Natural killer cell (primary cell): ENCODE measurements around the gene PDE8A. TPM values are rescaled to one million over a fixed set of nuclear protein-coding genes. Genes with fewer than 3 reads are reported as not detected.

ENCODE experiments used
- ATAC-seq, 3 donors: fragments of 150-1000 bp in 2 of 3; fragments of 200-7000 bp in 1 of 3; cut with Tn5 transposase; 1 replicate in 1 of 3; 2 replicates in 2 of 3; pipeline ENCODE4 v1.10.0; 2021; ENCODE audit warnings: mild to moderate bottlenecking in 2 of 3, moderate library complexity in 2 of 3
- DNase-seq, 2 donors: peaks; one replicate each; pipeline versions ENCODE4 v3.0.0 to v3.0.0-alpha.2; 2013 to 2021; ENCODE audit warnings: mixed read lengths in 1 of 2
- H3K27ac ChIP-seq: one replicate; pipeline ENCODE4 v1.5.1; 2013; ENCODE audit warnings: mild to moderate bottlenecking, low read length
- H3K27me3 ChIP-seq: one replicate; pipeline ENCODE4 v1.6.1; 2013; ENCODE audit warnings: low read length; ENCODE audit not compliant: control insufficient read depth, insufficient read depth
- H3K36me3 ChIP-seq: one replicate; pipeline ENCODE4 v1.6.1; 2013; ENCODE audit warnings: low read length; ENCODE audit not compliant: control insufficient read depth, insufficient read depth
- H3K4me1 ChIP-seq: one replicate; pipeline ENCODE4 v1.6.1; 2013; ENCODE audit warnings: low read length; ENCODE audit not compliant: control insufficient read depth, insufficient read depth
- H3K4me3 ChIP-seq: one replicate; pipeline ENCODE4 v1.5.1; 2013; ENCODE audit warnings: low read length
- H3K9me3 ChIP-seq: one replicate; pipeline ENCODE4 v1.6.1; 2013; ENCODE audit warnings: low read length; ENCODE audit not compliant: control insufficient read depth, insufficient read depth
- H3K27ac Mint-ChIP-seq, 2 donors: one replicate each; pipeline ENCODE4 v1.8.0; 2022; ENCODE audit warnings: mild to moderate bottlenecking in 2 of 2, mixed read lengths in 2 of 2, moderate library complexity in 1 of 2
- H3K27me3 Mint-ChIP-seq, 2 donors: one replicate each; pipeline ENCODE4 v1.8.0; 2022; ENCODE audit warnings: low read depth in 2 of 2, mixed read lengths in 2 of 2
- H3K36me3 Mint-ChIP-seq: one replicate; pipeline ENCODE4 v1.8.0; 2022; ENCODE audit warnings: mixed read lengths
- H3K4me1 Mint-ChIP-seq, 2 donors: one replicate each; pipeline ENCODE4 v1.8.0; 2022; ENCODE audit warnings: mixed read lengths in 2 of 2
- H3K4me3 Mint-ChIP-seq: one replicate; pipeline ENCODE4 v1.8.0; 2022; ENCODE audit warnings: mild to moderate bottlenecking, moderate library complexity, mixed read lengths
- H3K9me3 Mint-ChIP-seq, 2 donors: one replicate each; pipeline ENCODE4 v1.8.0; 2022; ENCODE audit warnings: mixed read lengths in 2 of 2
- WGBS: methylation state at CpG from one replicate; pipeline ENCODE4 v1.1.7; 2013; ENCODE audit warnings: missing lambda C conversion rate; ENCODE audit not compliant: insufficient coverage; 5-methylcytosine and 5-hydroxymethylcytosine counted together
- intact Hi-C: fragments of 100-400 bp; cut with micrococcal nuclease; formaldehyde crosslinking; loops from one replicate; pipeline ENCODE4 v1.14.2; 2022
- total RNA-seq, 4 donors: library from RNA; stranded (reverse); fragments of 120-200 nt in 1 of 4; gene quantifications; one replicate each; pipeline versions ENCODE4 v1.2.3 to v1.2.4, GENCODE V29; 2013 to 2022
- TF ChIP-seq, protein P1 (sequence below): fragments of 200-600 bp; IDR thresholded peaks from one replicate; pipeline ENCODE4 v1.8.0; 2022; ENCODE audit warnings: antibody characterized with exemption

Gene PDE8A
- total RNA-seq, 3 donors from 2014 or later (not counting 1 experiment from before 2014, with no cell fraction given), result 21.0 to 24.2 (median 23.8) TPM

DNA sequence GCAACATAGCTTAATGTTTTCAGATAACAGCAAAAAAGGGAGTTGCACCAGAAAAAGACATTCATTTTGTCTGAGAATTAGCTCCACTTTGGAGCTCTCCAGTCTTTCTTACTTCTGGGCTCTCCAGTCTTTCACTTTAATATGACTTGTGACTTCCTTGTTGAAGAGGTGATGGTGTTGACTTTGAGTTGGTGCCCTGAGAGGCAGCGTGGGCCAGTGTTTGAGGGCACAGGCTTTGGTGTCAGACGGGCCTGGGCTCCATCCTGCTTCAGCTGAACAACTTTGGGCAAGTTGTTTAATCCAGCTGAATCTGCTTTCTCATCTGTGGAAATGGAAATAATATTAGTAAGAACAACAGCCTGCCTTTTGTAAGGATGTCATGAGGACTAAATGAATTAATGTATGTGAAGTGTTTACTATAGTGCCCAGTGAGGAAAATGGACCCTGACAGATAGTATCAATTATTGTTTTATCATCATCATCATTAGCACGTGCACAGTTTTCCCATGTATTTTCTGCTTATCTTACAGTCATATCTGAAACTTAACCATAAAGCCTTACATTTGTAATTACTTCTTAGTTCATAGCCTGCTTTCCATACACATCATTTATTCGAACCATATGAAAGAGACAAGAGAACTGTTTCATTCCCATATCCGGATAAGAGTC, 108.4 kb downstream of the PDE8A start:
- intact Hi-C loops, result no loop called here
- H3K36me3 ChIP-seq, result peaks cover 19% of the 10 kb centered on the region
- H3K9me3 ChIP-seq, result no peaks in the 10 kb centered on the region
- Mint-ChIP-seq H3K4me3 (no peak overlapping the region), H3K27me3 (no peaks in the 10 kb centered on the region), H3K27ac (no peak overlapping the region), H3K4me1 (no peaks in the 10 kb centered on the region), H3K36me3 (no peaks in the 10 kb centered on the region), H3K9me3 (no peaks in the 10 kb centered on the region)
- H3K27me3 ChIP-seq, result no peaks in the 10 kb centered on the region
- no peak for DNase-seq
- no peak for ATAC-seq
- TF ChIP-seq, protein P1, sequence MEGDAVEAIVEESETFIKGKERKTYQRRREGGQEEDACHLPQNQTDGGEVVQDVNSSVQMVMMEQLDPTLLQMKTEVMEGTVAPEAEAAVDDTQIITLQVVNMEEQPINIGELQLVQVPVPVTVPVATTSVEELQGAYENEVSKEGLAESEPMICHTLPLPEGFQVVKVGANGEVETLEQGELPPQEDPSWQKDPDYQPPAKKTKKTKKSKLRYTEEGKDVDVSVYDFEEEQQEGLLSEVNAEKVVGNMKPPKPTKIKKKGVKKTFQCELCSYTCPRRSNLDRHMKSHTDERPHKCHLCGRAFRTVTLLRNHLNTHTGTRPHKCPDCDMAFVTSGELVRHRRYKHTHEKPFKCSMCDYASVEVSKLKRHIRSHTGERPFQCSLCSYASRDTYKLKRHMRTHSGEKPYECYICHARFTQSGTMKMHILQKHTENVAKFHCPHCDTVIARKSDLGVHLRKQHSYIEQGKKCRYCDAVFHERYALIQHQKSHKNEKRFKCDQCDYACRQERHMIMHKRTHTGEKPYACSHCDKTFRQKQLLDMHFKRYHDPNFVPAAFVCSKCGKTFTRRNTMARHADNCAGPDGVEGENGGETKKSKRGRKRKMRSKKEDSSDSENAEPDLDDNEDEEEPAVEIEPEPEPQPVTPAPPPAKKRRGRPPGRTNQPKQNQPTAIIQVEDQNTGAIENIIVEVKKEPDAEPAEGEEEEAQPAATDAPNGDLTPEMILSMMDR, result no peak
- 82% methylated on average over 3 of the region's 5 CpGs for WGBS
- no peaks in the 10 kb centered on the region for H3K4me1 ChIP-seq
- H3K4me3 ChIP-seq, result no peak overlapping the region
- no peak overlapping the region for H3K27ac ChIP-seq

DNA sequence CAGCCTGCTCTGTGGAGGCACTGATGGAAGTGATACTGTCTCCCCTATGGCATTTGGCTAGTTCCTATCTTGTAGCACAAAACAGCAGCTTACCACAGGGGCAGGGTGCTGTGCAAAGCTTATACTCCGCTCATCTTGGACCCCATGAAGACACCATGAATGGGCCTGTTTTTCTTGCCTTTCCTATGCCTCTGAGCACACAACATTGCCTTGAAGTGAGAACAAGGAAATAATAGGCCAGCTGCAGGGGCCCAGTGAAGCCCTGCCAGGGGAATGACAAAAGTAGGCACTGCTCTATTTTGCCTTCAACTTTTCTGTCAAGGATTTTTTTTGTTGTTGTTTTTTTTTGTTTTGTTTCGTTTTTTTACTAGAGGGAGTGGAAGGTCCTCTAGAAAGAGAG, 110.3 kb downstream of the PDE8A start:
- H3K36me3 ChIP-seq, result peaks cover 18% of the 10 kb centered on the region
- TF ChIP-seq, protein P1, result no peak
- no peaks in the 10 kb centered on the region for H3K36me3 Mint-ChIP-seq
- H3K27ac Mint-ChIP-seq, result no peak overlapping the region
- no peak for DNase-seq
- H3K9me3 ChIP-seq, result no peaks in the 10 kb centered on the region
- H3K4me1 Mint-ChIP-seq, result no peaks in the 10 kb centered on the region
- H3K27ac ChIP-seq, result no peak overlapping the region
- ATAC-seq, result no peak
- no peak overlapping the region for H3K4me3 ChIP-seq
- H3K9me3 Mint-ChIP-seq, result no peaks in the 10 kb centered on the region
- H3K4me3 Mint-ChIP-seq, result no peak overlapping the region
- H3K27me3 ChIP-seq, result no peaks in the 10 kb centered on the region
- 92% methylated on average over 2 of the region's 2 CpGs for WGBS
- intact Hi-C loops, result no loop called here
- H3K27me3 Mint-ChIP-seq, result no peaks in the 10 kb centered on the region
- no peaks in the 10 kb centered on the region for H3K4me1 ChIP-seq

DNA sequence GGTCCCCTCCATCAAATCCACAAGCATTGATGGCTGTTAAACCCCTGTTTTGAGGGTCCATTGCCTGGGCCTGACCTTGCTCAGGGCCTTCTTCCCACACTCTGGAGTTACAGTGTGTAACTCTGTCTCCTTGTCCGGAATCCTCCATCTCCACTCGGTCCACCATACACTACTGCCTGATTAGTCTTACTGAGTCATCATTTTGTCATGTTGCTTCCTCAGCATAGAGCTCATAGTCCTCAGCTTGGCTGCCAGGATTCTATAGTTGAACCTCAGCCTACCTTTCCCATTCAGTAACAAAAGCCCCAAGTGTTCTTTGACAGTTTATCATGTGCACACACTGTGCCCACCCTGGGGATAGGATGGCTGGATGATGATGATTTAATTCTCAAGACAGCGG, 113.0 kb downstream of the PDE8A start:
- intact Hi-C loops, result no loop called here
- Mint-ChIP-seq H3K27me3 (no peaks in the 10 kb centered on the region), H3K27ac (no peak overlapping the region)

More for the DNA sequence above, 113.0 kb downstream of the PDE8A start:
- ATAC-seq (no peak), DNase-seq (no peak)
- no peaks in the 10 kb centered on the region for H3K36me3 Mint-ChIP-seq
- no peak overlapping the region for H3K4me3 Mint-ChIP-seq
- 98% methylated on average over 3 of the region's 3 CpGs for WGBS
- TF ChIP-seq, protein P1, result no peak
- Histone ChIP-seq H3K27ac (no peak overlapping the region), H3K27me3 (no peaks in the 10 kb centered on the region), H3K4me1 (no peaks in the 10 kb centered on the region), H3K9me3 (no peaks in the 10 kb centered on the region), H3K4me3 (no peak overlapping the region), H3K36me3 (peaks cover 16% of the 10 kb centered on the region)
- H3K4me1 Mint-ChIP-seq, result no peaks in the 10 kb centered on the region
- no peaks in the 10 kb centered on the region for H3K9me3 Mint-ChIP-seq
